ENCODE data around the gene FAH.

DNA sequence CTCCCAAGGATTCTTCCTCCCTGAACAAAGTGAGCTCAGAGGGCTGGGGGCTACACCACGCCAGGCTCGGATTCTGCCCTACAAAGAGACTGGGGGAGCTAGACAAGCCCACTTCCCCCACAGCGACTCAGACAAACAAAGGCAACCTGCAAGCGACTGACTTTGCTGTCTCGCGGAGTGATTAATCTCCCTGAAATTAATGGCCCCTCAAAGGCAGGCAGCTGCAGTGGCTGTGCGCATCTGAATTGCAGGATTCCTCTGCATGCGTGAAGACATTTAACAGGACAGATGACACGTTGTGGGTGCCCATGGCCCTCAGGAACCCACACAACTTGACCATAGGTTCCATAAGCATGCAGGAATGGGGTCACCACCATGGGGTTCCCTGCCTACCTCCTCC is 80.8 kb downstream of the FAH start:
- TF ChIP-seq, protein P1, sequence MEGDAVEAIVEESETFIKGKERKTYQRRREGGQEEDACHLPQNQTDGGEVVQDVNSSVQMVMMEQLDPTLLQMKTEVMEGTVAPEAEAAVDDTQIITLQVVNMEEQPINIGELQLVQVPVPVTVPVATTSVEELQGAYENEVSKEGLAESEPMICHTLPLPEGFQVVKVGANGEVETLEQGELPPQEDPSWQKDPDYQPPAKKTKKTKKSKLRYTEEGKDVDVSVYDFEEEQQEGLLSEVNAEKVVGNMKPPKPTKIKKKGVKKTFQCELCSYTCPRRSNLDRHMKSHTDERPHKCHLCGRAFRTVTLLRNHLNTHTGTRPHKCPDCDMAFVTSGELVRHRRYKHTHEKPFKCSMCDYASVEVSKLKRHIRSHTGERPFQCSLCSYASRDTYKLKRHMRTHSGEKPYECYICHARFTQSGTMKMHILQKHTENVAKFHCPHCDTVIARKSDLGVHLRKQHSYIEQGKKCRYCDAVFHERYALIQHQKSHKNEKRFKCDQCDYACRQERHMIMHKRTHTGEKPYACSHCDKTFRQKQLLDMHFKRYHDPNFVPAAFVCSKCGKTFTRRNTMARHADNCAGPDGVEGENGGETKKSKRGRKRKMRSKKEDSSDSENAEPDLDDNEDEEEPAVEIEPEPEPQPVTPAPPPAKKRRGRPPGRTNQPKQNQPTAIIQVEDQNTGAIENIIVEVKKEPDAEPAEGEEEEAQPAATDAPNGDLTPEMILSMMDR (IDR thresholded peaks at IDR 0.05; ENCODE audit: borderline replicate concordance, extremely low read depth, low read length, poor library complexity, severe bottlenecking) = no peak
- no peak for TF ChIP-seq EZH2 (IDR thresholded peaks at IDR 0.05; ENCODE audit: borderline replicate concordance, low read depth, low read length, severe bottlenecking)
